Ovary (tissue), 3 donors: Measurements from ENCODE around the gene C1orf174.

Experiments used
- POLR2A ChIP-seq: fragments of 450-650 bp; IDR thresholded peaks from one replicate; pipeline ENCODE4 v1.6.1; 2017; ENCODE audit warnings: antibody characterized with exemption, mild to moderate bottlenecking, moderate library complexity
- TF ChIP-seq, protein P1 (sequence below), 3 donors: fragments of 450-650 bp in 2 of 3; fragments of 200-600 bp in 1 of 3; IDR thresholded peaks; one replicate each; pipeline versions ENCODE4 v1.5.1 to v1.8.0; 2016 to 2022; ENCODE audit warnings: antibody characterized with exemption in 3 of 3, mild to moderate bottlenecking in 1 of 3
- donor health status: DM: no; HTN: no; CAD: no.

DNA sequence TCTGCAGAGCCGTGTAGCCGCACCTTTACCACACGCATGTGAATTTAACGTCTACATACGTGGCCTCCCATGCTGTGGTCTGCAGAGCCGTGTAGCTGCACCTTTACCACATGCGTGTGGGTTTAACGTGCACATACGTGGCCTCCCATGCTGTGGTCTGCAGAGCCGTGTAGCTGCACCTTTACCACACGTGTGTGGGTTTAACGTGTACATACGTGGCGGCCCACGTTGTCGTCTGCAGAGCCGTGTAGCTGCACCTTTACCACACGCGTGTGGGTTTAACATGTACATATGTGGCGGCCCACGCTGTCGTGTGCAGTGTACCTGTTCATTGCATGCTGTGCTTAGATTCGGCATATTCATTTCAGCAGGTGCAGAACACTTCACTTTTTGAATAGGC lies 25.3 kb downstream of the C1orf174 start:
- TF ChIP-seq, protein P1, sequence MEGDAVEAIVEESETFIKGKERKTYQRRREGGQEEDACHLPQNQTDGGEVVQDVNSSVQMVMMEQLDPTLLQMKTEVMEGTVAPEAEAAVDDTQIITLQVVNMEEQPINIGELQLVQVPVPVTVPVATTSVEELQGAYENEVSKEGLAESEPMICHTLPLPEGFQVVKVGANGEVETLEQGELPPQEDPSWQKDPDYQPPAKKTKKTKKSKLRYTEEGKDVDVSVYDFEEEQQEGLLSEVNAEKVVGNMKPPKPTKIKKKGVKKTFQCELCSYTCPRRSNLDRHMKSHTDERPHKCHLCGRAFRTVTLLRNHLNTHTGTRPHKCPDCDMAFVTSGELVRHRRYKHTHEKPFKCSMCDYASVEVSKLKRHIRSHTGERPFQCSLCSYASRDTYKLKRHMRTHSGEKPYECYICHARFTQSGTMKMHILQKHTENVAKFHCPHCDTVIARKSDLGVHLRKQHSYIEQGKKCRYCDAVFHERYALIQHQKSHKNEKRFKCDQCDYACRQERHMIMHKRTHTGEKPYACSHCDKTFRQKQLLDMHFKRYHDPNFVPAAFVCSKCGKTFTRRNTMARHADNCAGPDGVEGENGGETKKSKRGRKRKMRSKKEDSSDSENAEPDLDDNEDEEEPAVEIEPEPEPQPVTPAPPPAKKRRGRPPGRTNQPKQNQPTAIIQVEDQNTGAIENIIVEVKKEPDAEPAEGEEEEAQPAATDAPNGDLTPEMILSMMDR (IDR thresholded peaks at IDR 0.05) = no peak
- no peak for TF ChIP-seq POLR2A
